HG02981 (cell line): ENCODE results near the gene FMO5.
"Not testable (repeated sequence)": the region's sequence is repeated elsewhere in the genome, so short reads cannot be mapped to it uniquely, and the experiment has no call there.

ENCODE experiments used
- ATAC-seq: cut with Tn5 transposase; IDR thresholded peaks from one replicate; pipeline ENCODE4 v1.9.1; 2021; ENCODE audit warnings: mild to moderate bottlenecking, moderate library complexity; ENCODE audit not compliant: unreplicated experiment

FMO5 gene

GRCh38 chr1:147157116-147157515, 68.0 kb downstream of the FMO5 start:
- ATAC-seq: not testable (repeated sequence)

- no peak for ATAC-seq
Observed at GRCh38 chr1:147156642-147157041, 68.5 kb downstream of the FMO5 start.

GRCh38 chr1:147152772-147153171, 72.4 kb downstream of the FMO5 start:
- no peak for ATAC-seq

- ATAC-seq: no peak
Observed at GRCh38 chr1:147151244-147151643, 73.9 kb downstream of the FMO5 start.

- no peak for ATAC-seq
Observed at GRCh38 chr1:147142886-147143285, 82.3 kb downstream of the FMO5 start.
